Measurements from ENCODE around the gene PSTPIP1.

PSTPIP1 gene

GRCh38 chr15:76978522-76979330 is 16.2 kb upstream of the PSTPIP1 start:
- DNase-seq (ENCODE audit: low spot score), result no peak

GRCh38 chr15:76979331-76979925 is 15.5 kb upstream of the PSTPIP1 start:
- DNase-seq (ENCODE audit: low spot score), result no peak

- DNase-seq (ENCODE audit: low spot score), result no peak
Observed at GRCh38 chr15:76979996-76980520, 14.9 kb upstream of the PSTPIP1 start.

- DNase-seq (ENCODE audit: low spot score), result no peak
Observed at GRCh38 chr15:76982356-76982755, 12.6 kb upstream of the PSTPIP1 start.

- no peak for DNase-seq (ENCODE audit: low spot score)
Observed at GRCh38 chr15:76982756-76983155, 12.2 kb upstream of the PSTPIP1 start.

GRCh38 chr15:76983590-76984375 is 11.1 kb upstream of the PSTPIP1 start:
- DNase-seq (ENCODE audit: low spot score), result no peak

GRCh38 chr15:76986743-76987142 is 8.2 kb upstream of the PSTPIP1 start:
- DNase-seq (ENCODE audit: low spot score), result no peak

GRCh38 chr15:76987276-76987675 is 7.7 kb upstream of the PSTPIP1 start:
- no peak for DNase-seq (ENCODE audit: low spot score)

- DNase-seq (ENCODE audit: low spot score), result no peak
Observed at GRCh38 chr15:76987896-76988860, 6.7 kb upstream of the PSTPIP1 start.

- no peak for DNase-seq (ENCODE audit: low spot score)
Observed at GRCh38 chr15:76988867-76989780, 5.8 kb upstream of the PSTPIP1 start.

- no peak for DNase-seq (ENCODE audit: low spot score)
Observed at GRCh38 chr15:76991048-76991447, 3.9 kb upstream of the PSTPIP1 start.

GRCh38 chr15:76991741-76992645 is 2.9 kb upstream of the PSTPIP1 start:
- DNase-seq (ENCODE audit: low spot score), result no peak

- no peak for DNase-seq (ENCODE audit: low spot score)
Observed at GRCh38 chr15:76993114-76993725, 1.7 kb upstream of the PSTPIP1 start.

- no peak for DNase-seq (ENCODE audit: low spot score)
Observed at GRCh38 chr15:76994001-76994400, 925 bp upstream of the PSTPIP1 start.

GRCh38 chr15:76994496-76994895 is 430 bp upstream of the PSTPIP1 start:
- DNase-seq (ENCODE audit: low spot score), result no peak

- no peak for DNase-seq (ENCODE audit: low spot score)
Observed at GRCh38 chr15:76996076-76996525, 1.2 kb downstream of the PSTPIP1 start.

- no peak for DNase-seq (ENCODE audit: low spot score)
Observed at GRCh38 chr15:76996526-76997401, 1.8 kb downstream of the PSTPIP1 start.

Data from RKO (cell line).